GM12864 (cell line): ENCODE results near the gene CD99L2.

Experiments
- DNase-seq: peaks from one replicate; pipeline ENCODE4 v3.0.0-alpha.2; 2011; ENCODE audit warnings: low read depth
- H3K4me3 ChIP-seq: 2 replicates; pipeline ENCODE4 v1.5.1; 2011; ENCODE audit warnings: mild to moderate bottlenecking, low read depth, low read length, control low read depth
- TF ChIP-seq, protein P1 (sequence below): IDR thresholded peaks from 2 replicates; pipeline ENCODE4 v1.5.1; 2011; ENCODE audit warnings: low read depth, mild to moderate bottlenecking, moderate library complexity, low read length, control low read depth, inconsistent platforms; ENCODE audit errors: missing control alignments

The CD99L2 gene

DNA sequence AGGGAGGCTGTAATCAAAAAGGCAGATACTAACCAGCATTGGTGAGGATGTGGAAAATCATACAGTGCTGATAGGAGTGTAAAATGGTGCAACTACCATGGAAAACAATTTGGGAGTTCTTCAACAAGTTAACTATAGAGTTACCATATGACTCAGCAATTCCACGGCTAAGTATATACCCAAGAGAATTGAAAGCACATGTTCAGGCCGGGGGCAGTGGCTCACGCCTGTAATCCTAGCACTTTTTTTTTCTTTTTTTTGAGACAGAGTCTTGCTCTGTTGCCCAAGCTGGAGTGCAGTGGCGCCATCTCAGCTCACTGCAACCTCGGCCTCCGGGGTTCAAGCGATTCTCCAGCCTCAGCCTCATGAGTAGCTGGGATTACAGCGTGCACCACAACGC, 15.0 kb upstream of the CD99L2 start:
- no peak for DNase-seq
- H3K4me3 ChIP-seq: no peak overlapping the region
- TF ChIP-seq, protein P1, sequence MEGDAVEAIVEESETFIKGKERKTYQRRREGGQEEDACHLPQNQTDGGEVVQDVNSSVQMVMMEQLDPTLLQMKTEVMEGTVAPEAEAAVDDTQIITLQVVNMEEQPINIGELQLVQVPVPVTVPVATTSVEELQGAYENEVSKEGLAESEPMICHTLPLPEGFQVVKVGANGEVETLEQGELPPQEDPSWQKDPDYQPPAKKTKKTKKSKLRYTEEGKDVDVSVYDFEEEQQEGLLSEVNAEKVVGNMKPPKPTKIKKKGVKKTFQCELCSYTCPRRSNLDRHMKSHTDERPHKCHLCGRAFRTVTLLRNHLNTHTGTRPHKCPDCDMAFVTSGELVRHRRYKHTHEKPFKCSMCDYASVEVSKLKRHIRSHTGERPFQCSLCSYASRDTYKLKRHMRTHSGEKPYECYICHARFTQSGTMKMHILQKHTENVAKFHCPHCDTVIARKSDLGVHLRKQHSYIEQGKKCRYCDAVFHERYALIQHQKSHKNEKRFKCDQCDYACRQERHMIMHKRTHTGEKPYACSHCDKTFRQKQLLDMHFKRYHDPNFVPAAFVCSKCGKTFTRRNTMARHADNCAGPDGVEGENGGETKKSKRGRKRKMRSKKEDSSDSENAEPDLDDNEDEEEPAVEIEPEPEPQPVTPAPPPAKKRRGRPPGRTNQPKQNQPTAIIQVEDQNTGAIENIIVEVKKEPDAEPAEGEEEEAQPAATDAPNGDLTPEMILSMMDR: no peak

DNA sequence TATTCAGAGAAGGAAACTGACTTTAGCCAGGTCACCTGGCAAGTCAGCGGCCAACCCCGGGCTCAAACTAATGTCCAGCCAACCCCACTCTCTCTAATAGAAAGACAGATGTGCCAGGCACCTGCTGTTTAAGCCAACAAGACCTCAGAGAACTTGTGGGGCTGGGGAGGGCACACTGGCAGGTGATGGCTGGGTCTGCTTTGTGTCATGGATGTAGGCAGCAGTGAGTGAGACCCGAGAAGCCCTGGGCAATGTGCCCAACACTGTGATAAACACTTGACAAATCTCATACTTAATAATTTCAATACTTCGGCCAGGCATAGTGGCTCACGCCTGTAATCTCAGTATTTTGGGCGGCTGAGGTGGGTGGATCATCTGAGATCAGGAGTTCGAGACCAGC, 9.0 kb upstream of the CD99L2 start:
- DNase-seq: no peak
- TF ChIP-seq, protein P1: no peak
- H3K4me3 ChIP-seq: no peak overlapping the region

DNA sequence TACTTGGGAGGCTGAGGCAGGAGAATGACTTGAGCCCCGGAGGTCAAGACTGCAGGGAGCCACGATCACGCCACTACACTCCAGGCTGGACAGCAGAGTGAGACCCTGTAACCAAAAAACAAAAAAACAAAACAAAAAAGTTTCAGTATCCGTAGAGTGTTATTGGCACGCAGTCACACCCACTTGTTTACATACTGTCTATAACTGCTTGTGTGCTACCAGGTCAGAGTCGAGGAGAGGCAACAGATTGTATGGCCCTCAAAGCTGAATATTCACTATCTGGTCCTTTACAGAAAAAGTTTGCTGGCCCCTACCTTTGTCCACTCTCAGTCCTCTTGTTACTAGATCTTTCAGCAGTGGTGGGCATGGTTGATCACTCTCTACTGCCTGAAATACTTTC, 8.2 kb upstream of the CD99L2 start:
- H3K4me3 ChIP-seq: no peak overlapping the region
- TF ChIP-seq, protein P1: no peak
- no peak for DNase-seq

DNA sequence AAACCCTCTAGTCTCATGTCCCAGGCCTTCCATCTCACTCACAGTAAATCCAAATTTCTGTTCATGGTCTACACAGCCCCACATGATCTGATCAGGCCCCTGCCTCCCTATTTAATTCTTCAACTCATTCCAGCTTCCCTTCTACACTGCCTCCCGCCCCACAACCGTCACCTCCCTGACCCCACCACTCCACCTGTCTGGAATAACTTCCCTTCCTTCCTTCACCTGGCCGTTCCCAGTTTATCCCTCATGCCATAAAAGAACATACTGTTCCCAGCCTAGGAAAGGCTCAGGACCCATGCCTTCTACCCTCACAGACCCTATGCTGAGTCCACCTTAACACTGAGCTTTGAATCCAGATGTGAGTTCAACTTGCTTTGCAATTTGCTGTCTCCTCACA, 6.8 kb upstream of the CD99L2 start:
- TF ChIP-seq, protein P1: no peak
- no peak overlapping the region for H3K4me3 ChIP-seq
- DNase-seq: no peak

DNA sequence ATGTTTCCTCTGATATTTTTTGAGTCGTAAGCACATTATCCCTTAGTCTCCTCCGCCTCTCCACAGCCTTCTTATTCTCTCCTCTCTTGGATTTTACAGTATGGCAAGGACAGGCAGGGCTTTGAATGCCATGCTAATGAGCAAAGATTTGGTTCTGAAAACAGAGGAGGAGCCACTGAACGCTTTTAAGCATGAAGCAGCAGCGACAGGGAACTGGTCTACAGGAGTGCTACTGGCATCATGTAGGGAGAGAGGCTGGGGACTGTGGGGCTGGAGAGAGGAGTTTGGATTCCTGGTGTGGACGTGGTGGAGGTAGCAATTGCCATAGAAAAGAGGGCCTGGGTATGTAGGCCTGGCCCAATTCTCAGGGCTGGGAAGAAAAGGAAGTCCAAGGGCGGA, 4.6 kb upstream of the CD99L2 start:
- TF ChIP-seq, protein P1: no peak
- no peak for DNase-seq
- H3K4me3 ChIP-seq: no peak overlapping the region

DNA sequence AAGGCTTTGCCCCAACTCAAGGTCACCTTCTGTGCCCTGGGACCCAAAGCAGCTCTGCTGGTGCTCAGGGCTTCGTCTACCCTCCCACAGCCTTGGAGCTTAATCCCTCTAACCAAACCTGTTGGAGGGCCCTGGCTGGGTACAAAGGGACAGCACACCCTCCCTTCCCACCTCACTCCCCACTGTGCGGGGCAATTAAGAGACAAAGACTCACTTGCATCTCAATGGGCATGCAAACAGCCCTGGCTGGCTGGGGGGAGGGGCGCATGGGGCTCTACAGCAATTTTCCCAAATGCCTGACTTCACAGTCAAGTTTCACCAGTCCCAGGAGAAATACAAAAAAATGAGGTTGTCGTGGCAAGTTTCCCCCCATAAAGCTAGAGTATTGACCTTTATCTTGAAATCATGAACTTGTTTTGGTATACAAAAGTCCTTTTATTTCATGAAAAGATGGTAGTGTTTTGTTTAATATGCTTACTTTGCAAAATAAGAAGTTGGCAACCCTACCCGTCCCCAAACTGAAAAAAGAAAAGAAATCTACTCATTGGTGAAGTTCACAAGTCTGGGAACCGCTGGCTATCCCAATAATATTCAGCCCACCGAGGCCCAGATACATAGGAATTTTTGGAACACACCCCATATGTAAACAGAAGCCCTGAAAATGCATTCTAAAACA, 4.1 kb upstream of the CD99L2 start:
- DNase-seq: no peak
- H3K4me3 ChIP-seq: no peak overlapping the region
- TF ChIP-seq, protein P1: no peak

DNA sequence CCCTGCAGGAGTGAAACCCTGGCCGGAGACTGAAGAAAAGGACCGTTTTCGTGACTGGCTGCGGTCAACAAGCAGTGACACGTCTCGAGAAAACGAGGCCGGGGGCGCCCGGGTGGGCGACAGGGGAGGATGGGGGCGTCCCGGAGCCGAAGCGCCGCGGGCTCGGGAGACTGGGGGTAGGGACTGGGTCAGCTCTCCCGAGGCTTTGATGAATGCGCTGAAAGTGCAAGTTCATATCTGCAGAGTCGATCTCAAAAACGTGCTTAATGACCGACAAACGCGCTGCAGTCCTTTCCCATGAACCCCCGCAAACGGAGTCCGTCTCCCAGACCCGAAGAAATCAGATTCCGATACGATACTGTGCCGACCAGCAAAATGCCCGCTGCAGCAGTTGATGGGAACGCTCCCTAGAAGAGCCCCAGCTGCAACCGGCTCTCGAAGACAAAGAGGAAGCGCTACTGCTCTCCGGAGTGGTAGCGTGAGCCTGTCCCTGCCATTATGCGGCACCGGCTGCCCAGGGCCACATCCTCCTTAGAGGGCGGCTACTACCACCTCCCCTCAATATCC, 806 bp upstream of the CD99L2 start:
- peak overlapping the region; percentile 64 for H3K4me3 ChIP-seq
- no peak for DNase-seq
- TF ChIP-seq, protein P1: no peak
